ENCODE measurements around the gene TUB.

- no peak for TF ChIP-seq CTCF (IDR thresholded peaks at IDR 0.05; ENCODE audit: insufficient read depth, low read length, poor library complexity, severe bottlenecking)
- TF ChIP-seq EZH2phosphoT487 (conservative IDR thresholded peaks at IDR 0.05; ENCODE audit: low read length), result no peak
Observed at GRCh38 chr11:8091721-8092120, 10.7 kb downstream of the TUB start.

All from SU-DHL-6 (cell line).